ENCODE results near the gene TTC17. TPM values are rescaled to one million over a fixed set of nuclear protein-coding genes. Genes with fewer than 3 reads are reported as not detected.
A peak's percentile ranks its signal among the peaks of the same experiment; 100 is the strongest.
"Not testable (repeated sequence)": the region's sequence is repeated elsewhere in the genome, so short reads cannot be mapped to it uniquely, and the experiment has no call there.

Gene TTC17
- total RNA-seq, 1 donor from 2014 or later, result 53.8 TPM

DNA sequence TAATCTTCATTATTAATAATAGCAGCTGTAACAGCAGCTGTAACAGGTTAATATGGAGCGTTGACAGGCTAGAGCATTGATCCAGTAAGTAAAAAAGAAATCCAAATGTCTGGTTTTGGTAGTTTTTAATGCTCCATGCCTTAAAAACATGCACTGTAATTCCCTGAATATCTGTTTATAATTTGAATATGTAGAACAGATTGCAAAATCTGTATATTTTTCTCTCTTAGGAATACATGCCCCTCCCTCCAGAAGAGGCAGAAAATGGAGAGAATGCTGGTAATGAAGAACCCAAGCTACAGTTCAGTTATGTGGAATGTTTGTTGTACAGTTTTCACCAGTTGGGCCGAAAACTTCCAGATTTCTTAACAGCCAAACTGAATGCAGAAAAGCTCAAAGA lies 30.2 kb upstream of the TTC17 start:
- no peak for DNase-seq (ENCODE audit: low spot score)
- Mint-ChIP-seq H3K4me1 (ENCODE audit: low read depth) (peaks cover 8% of the 10 kb centered on the region), H3K9me3 (ENCODE audit: low read depth) (no peaks in the 10 kb centered on the region), H3K27ac (ENCODE audit: unreplicated experiment) (peak overlapping the region; percentile 17), H3K36me3 (ENCODE audit: low read depth) (peaks cover 37% of the 10 kb centered on the region), H3K27me3 (ENCODE audit: low read depth) (no peaks in the 10 kb centered on the region), H3K4me3 (ENCODE audit: unreplicated experiment) (no peak overlapping the region)
- TF ChIP-seq, protein P1, sequence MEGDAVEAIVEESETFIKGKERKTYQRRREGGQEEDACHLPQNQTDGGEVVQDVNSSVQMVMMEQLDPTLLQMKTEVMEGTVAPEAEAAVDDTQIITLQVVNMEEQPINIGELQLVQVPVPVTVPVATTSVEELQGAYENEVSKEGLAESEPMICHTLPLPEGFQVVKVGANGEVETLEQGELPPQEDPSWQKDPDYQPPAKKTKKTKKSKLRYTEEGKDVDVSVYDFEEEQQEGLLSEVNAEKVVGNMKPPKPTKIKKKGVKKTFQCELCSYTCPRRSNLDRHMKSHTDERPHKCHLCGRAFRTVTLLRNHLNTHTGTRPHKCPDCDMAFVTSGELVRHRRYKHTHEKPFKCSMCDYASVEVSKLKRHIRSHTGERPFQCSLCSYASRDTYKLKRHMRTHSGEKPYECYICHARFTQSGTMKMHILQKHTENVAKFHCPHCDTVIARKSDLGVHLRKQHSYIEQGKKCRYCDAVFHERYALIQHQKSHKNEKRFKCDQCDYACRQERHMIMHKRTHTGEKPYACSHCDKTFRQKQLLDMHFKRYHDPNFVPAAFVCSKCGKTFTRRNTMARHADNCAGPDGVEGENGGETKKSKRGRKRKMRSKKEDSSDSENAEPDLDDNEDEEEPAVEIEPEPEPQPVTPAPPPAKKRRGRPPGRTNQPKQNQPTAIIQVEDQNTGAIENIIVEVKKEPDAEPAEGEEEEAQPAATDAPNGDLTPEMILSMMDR (IDR thresholded peaks at IDR 0.05), result no peak

DNA sequence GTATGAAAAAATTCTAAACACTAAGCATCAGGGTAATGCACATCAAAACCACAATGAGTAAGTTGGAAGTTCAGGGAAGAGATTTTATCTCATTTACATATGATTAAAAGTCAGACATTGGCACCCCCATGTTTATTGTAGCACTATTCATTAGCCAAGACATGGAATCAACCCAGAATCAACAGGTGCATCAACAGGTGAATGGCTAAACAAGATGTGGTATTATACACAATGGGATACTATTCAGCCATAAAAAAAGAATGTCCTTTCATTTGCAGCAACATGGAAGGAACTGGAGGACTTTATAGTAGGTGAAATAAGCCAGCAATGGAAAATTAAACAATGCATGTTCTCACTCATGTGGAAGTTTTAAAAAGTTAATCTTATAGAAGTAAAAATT lies 17.6 kb upstream of the TTC17 start:
- Mint-ChIP-seq H3K9me3 (ENCODE audit: low read depth) (peaks cover 11% of the 10 kb centered on the region), H3K36me3 (ENCODE audit: low read depth) (peaks cover 34% of the 10 kb centered on the region), H3K27me3 (ENCODE audit: low read depth) (no peaks in the 10 kb centered on the region), H3K27ac (ENCODE audit: unreplicated experiment) (no peak overlapping the region), H3K4me1 (ENCODE audit: low read depth) (no peaks in the 10 kb centered on the region), H3K4me3 (ENCODE audit: unreplicated experiment) (no peak overlapping the region)
- TF ChIP-seq, protein P1 (IDR thresholded peaks at IDR 0.05), result no peak
- no peak for DNase-seq (ENCODE audit: low spot score)

DNA sequence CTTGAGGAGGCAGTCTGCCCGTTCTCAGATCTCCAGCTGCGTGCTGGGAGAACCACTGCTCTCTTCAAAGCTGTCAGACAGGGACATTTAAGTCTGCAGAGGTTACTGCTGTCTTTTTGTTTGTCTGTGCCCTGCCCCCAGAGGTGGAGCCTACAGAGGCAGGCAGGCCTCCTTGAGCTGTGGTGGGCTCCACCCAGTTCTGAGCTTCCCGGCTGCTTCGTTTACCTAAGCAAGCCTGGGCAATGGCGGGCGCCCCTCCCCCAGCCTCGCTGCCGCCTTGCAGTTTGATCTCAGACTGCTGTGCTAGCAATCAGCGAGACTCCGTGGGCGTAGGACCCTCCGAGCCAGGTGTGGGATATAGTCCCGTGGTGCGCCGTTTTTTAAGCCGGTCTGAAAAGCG lies 7.3 kb upstream of the TTC17 start:
- not testable (repeated sequence) for H3K27ac Mint-ChIP-seq (ENCODE audit: unreplicated experiment); H3K9me3 Mint-ChIP-seq (ENCODE audit: low read depth); DNase-seq (ENCODE audit: low spot score); H3K27me3 Mint-ChIP-seq (ENCODE audit: low read depth); H3K36me3 Mint-ChIP-seq (ENCODE audit: low read depth); H3K4me1 Mint-ChIP-seq (ENCODE audit: low read depth)
- H3K4me3 Mint-ChIP-seq (ENCODE audit: unreplicated experiment), result peak overlapping the region; percentile 73

DNA sequence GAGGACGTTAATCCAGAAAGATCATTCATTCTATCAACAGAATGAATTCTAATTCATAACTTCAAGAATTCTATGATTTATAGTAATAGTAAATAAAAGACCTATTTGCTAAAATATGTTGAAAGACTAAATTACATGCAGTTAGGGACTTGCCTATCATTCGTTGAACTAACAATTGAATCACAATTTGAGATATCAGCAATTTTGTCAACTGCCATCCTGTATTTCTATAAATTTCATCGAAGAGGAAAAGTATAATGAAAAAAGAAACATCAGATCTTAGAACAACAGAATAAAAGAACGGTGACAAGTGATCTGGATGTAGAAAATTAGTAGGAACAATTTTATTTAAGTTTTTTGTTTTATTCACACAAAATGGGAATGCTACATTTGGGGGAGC lies 4.4 kb upstream of the TTC17 start:
- Mint-ChIP-seq H3K27ac (ENCODE audit: unreplicated experiment) (no peak overlapping the region), H3K27me3 (ENCODE audit: low read depth) (no peaks in the 10 kb centered on the region), H3K36me3 (ENCODE audit: low read depth) (peaks cover 2% of the 10 kb centered on the region), H3K4me1 (ENCODE audit: low read depth) (peaks cover 14% of the 10 kb centered on the region), H3K9me3 (ENCODE audit: low read depth) (no peaks in the 10 kb centered on the region), H3K4me3 (ENCODE audit: unreplicated experiment) (no peak overlapping the region)
- TF ChIP-seq, protein P1 (IDR thresholded peaks at IDR 0.05), result no peak
- DNase-seq (ENCODE audit: low spot score), result no peak

DNA sequence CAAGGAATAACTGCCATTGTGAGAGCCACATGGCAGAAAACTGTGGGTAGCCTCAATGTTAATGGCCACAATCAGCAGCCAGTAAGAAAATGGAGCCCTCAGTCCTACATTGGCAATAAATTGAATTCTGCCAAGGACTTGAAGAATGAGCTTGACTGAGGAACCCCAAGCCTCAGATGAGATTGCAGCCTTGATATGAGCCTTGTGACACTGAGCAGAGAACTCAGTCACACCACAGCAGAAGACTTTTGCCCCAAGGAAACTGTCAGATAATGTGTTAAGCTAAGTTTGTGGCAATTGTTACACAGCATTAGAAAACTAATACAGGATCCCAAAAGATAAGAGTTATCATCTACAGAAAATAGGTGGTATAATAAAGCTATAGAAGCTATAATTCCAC lies 2.4 kb upstream of the TTC17 start:
- no peak for DNase-seq (ENCODE audit: low spot score)
- no peaks in the 10 kb centered on the region for H3K27me3 Mint-ChIP-seq (ENCODE audit: low read depth)
- H3K9me3 Mint-ChIP-seq (ENCODE audit: low read depth), result no peaks in the 10 kb centered on the region
- no peak overlapping the region for H3K27ac Mint-ChIP-seq (ENCODE audit: unreplicated experiment)
- H3K36me3 Mint-ChIP-seq (ENCODE audit: low read depth), result peaks cover 2% of the 10 kb centered on the region
- H3K4me3 Mint-ChIP-seq (ENCODE audit: unreplicated experiment), result no peak overlapping the region
- peaks cover 31% of the 10 kb centered on the region for H3K4me1 Mint-ChIP-seq (ENCODE audit: low read depth)
- TF ChIP-seq, protein P1 (IDR thresholded peaks at IDR 0.05), result no peak

DNA sequence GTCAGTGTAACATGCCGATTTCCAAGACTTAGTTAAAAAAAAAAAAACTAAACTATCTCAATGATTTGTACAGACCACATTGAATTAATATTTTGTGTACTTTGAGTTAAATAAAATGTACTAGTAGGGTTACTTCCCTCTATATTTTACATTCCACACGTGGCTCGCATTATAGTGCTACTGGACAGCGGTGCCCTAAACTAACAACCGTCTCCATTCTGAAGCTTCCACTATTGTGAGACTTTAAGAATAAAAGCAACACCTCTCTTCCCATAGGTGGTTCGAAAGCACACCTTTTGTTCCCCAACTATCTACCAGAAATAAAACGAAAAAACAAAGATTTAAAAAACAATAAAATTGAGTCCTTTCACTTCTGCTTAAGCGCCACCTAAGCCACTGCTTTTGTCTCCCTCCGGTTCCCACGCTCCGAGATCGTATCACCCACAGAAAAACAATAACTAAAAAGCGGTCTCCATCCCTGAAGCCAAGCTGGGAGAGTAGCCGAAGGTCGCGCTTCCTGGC lies 380 bp upstream of the TTC17 start:
- H3K4me3 Mint-ChIP-seq (ENCODE audit: unreplicated experiment), result peak overlapping the region; percentile 98
- H3K27me3 Mint-ChIP-seq (ENCODE audit: low read depth), result no peaks in the 10 kb centered on the region
- peaks cover 31% of the 10 kb centered on the region for H3K4me1 Mint-ChIP-seq (ENCODE audit: low read depth)
- H3K36me3 Mint-ChIP-seq (ENCODE audit: low read depth), result no peaks in the 10 kb centered on the region
- H3K27ac Mint-ChIP-seq (ENCODE audit: unreplicated experiment), result peak overlapping the region; percentile 98
- no peak for DNase-seq (ENCODE audit: low spot score)
- TF ChIP-seq, protein P1 (IDR thresholded peaks at IDR 0.05), result no peak
- no peaks in the 10 kb centered on the region for H3K9me3 Mint-ChIP-seq (ENCODE audit: low read depth)

Measured in chondrocyte (in vitro differentiated cells).